Measurements from ENCODE around the gene SRSF3. TPM values are rescaled to one million over a fixed set of nuclear protein-coding genes. Genes with fewer than 3 reads are reported as not detected.
"Not testable (repeated sequence)": the region's sequence is repeated elsewhere in the genome, so short reads cannot be mapped to it uniquely, and the experiment has no call there.

SRSF3 gene
- total RNA-seq, 4 donors from 2014 or later, result 108 to 195 (median 156) TPM

DNA sequence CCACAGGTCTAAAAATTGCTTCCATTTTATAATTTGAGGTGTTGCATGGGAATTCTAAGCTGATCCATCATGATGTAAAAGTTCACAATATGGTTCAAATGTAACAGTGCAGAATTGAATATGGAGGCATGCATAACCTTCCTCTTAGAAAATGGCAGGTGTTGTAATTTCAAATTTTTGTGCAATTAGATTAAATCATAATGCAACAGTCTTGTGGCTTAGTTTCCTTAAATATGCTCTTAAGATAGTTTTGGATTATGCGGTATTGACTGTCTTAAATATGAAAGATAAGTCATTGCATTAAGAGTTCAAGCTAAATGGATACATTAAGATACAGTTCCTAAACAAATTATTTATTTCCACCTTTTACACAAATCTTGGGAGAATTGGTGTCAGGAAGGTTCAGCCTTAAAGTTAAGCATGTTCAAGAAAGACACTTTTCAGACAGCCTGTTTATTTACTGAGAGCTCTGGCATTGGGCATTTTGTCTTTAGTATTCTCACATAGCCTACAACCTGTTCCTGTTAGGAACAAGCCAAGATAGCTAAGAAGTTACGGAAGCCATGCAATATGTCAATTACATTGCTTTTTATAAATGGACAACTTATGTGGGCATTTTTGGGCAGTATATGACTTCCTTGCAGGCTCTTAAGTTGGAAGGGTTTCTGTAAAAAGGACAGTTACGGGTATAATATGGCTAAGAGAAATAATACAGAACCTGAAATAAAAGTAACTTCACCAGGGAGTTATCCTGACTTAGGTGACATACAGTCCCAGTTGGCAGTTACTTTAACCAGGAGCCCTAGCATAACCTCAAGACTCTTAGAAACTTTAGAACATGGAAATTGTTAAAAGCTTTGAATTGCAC lies 9.3 kb downstream of the SRSF3 start:
- no peak for ATAC-seq
- 77 to 89% methylated on average over 2 to 3 of the region's 3 CpGs for WGBS, 2 donors (ENCODE audit: low coverage in 1 of 2)
- TF ChIP-seq EP300 (IDR thresholded peaks at IDR 0.05), result no peak
- no peak for TF ChIP-seq POLR2A (IDR thresholded peaks at IDR 0.05)
- TF ChIP-seq, protein P1, sequence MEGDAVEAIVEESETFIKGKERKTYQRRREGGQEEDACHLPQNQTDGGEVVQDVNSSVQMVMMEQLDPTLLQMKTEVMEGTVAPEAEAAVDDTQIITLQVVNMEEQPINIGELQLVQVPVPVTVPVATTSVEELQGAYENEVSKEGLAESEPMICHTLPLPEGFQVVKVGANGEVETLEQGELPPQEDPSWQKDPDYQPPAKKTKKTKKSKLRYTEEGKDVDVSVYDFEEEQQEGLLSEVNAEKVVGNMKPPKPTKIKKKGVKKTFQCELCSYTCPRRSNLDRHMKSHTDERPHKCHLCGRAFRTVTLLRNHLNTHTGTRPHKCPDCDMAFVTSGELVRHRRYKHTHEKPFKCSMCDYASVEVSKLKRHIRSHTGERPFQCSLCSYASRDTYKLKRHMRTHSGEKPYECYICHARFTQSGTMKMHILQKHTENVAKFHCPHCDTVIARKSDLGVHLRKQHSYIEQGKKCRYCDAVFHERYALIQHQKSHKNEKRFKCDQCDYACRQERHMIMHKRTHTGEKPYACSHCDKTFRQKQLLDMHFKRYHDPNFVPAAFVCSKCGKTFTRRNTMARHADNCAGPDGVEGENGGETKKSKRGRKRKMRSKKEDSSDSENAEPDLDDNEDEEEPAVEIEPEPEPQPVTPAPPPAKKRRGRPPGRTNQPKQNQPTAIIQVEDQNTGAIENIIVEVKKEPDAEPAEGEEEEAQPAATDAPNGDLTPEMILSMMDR (IDR thresholded peaks at IDR 0.05), result no peak
- no peak for TF ChIP-seq POLR2AphosphoS5 (IDR thresholded peaks at IDR 0.05)
- Histone ChIP-seq H3K27ac (peak overlapping the region in 1 of 4 donors; percentile 8), H3K36me3 (peaks cover 36 to 99% of the 10 kb centered on the region in 2 donors), H3K9me3 (no peaks in the 10 kb centered on the region), H3K27me3 (no peaks in the 10 kb centered on the region), H3K4me1 (peaks cover 51 to 100% (median 56%) of the 10 kb centered on the region in 3 donors), H3K4me3 (no peak overlapping the region)

- WGBS, 2 donors (ENCODE audit: low coverage in 1 of 2), result 67 to 74% methylated on average over 6 of the region's 6 CpGs
- Histone ChIP-seq H3K27me3 (no peaks in the 10 kb centered on the region), H3K9me3 (no peaks in the 10 kb centered on the region), H3K36me3 (peaks cover 29 to 97% of the 10 kb centered on the region in 2 donors), H3K4me1 (peaks cover 44 to 100% (median 56%) of the 10 kb centered on the region in 3 donors), H3K27ac (peak overlapping the region in 1 of 4 donors; percentile 69), H3K4me3 (no peak overlapping the region)
- ATAC-seq, result no peak
- TF ChIP-seq POLR2AphosphoS5 (IDR thresholded peaks at IDR 0.05), result no peak
- TF ChIP-seq, protein P1 (IDR thresholded peaks at IDR 0.05), result no peak
- no peak for TF ChIP-seq POLR2A (IDR thresholded peaks at IDR 0.05)
- no peak for TF ChIP-seq EP300 (IDR thresholded peaks at IDR 0.05)
These were observed 10.2 kb downstream of the SRSF3 start for GRCh38 chr6:36604090-36605060.

DNA sequence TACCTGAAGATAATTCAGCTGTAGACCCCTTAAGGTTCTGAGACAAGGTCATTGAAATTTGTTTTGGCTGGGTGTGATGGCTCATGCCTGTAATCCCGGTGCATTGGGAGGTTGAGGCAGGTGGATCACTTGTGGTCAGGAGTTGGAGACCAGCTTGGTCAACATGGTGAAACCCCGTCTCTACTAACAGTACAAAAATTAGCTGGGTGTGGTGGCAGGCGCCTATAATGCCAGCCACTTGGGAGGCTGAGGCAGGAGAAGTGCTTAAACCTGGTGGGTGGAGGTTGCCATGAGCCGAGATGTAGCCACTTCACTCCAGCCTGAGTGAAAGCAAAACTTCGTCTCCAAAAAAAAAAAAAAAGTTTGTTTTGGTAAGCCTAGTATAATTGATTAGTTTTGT lies 11.0 kb downstream of the SRSF3 start:
- no peak for TF ChIP-seq EP300 (IDR thresholded peaks at IDR 0.05)
- no peak for TF ChIP-seq POLR2A (IDR thresholded peaks at IDR 0.05)
- TF ChIP-seq POLR2AphosphoS5 (IDR thresholded peaks at IDR 0.05), result no peak
- TF ChIP-seq, protein P1 (IDR thresholded peaks at IDR 0.05), result no peak
- Histone ChIP-seq H3K4me1 (peaks cover 41 to 97% (median 50%) of the 10 kb centered on the region in 3 donors), H3K4me3 (no peak overlapping the region), H3K27me3 (no peaks in the 10 kb centered on the region), H3K9me3 (no peaks in the 10 kb centered on the region), H3K27ac (peak overlapping the region in 2 of 4 donors; percentile 11 to 69), H3K36me3 (peaks cover 25 to 96% of the 10 kb centered on the region in 2 donors)
- no peak for ATAC-seq
- WGBS, 2 donors (ENCODE audit: low coverage in 1 of 2), result 56 to 65% methylated on average over 2 to 4 of the region's 5 CpGs

GRCh38 chr6:36605560-36606391 lies 11.6 kb downstream of the SRSF3 start:
- no peaks in the 10 kb centered on the region for H3K9me3 ChIP-seq
- no peak overlapping the region for H3K4me3 ChIP-seq
- H3K36me3 ChIP-seq, result peaks cover 23 to 95% of the 10 kb centered on the region in 2 donors
- 52 to 59% methylated on average over 4 to 7 of the region's 7 CpGs for WGBS, 2 donors (ENCODE audit: low coverage in 1 of 2)
- peaks cover 35 to 90% (median 45%) of the 10 kb centered on the region in 3 donors for H3K4me1 ChIP-seq
- TF ChIP-seq POLR2A (IDR thresholded peaks at IDR 0.05), result no peak
- TF ChIP-seq, protein P1 (IDR thresholded peaks at IDR 0.05), result peak in 2 of 4 experiments; percentile 7 to 31
- peak overlapping the region; percentile 17 to 69 (median 56) for H3K27ac ChIP-seq
- ATAC-seq, result peak; percentile 28
- H3K27me3 ChIP-seq, result no peaks in the 10 kb centered on the region

GRCh38 chr6:36607305-36607682 lies 13.1 kb downstream of the SRSF3 start:
- Histone ChIP-seq H3K27ac (peak overlapping the region in 3 of 4 donors; percentile 15 to 69 (median 52)), H3K36me3 (peaks cover 18 to 95% of the 10 kb centered on the region in 2 donors), H3K4me1 (peaks cover 29 to 75% (median 37%) of the 10 kb centered on the region in 3 donors)
- WGBS, 2 donors (ENCODE audit: low coverage in 1 of 2), result 80 to 86% methylated on average over 1 to 5 of the region's 8 CpGs
- not testable (repeated sequence) for H3K27me3 ChIP-seq, ATAC-seq, H3K4me3 ChIP-seq, H3K9me3 ChIP-seq

All from gastroesophageal sphincter (tissue), 4 donors.